Subcutaneous abdominal adipose tissue (tissue), 5 donors: Measurements from ENCODE around the gene BCAS4.
"Not testable (repeated sequence)": the region's sequence is repeated elsewhere in the genome, so short reads cannot be mapped to it uniquely, and the experiment has no call there.

ENCODE experiments used
- H3K27ac ChIP-seq: one replicate; pipeline ENCODE4 v1.7.0; 2013; ENCODE audit warnings: low read depth, mild to moderate bottlenecking, inconsistent platforms, low read length, moderate library complexity
- H3K27me3 ChIP-seq, 5 donors: one replicate each; pipeline ENCODE4 v1.7.0; 2013; ENCODE audit warnings: low read length in 5 of 5, inconsistent platforms in 1 of 5; ENCODE audit not compliant: control insufficient read depth in 5 of 5, insufficient read depth in 4 of 5
- H3K36me3 ChIP-seq, 5 donors: one replicate each; pipeline ENCODE4 v1.7.0; 2013; ENCODE audit warnings: low read length in 5 of 5; ENCODE audit not compliant: control insufficient read depth in 5 of 5, insufficient read depth in 5 of 5
- H3K4me1 ChIP-seq, 5 donors: one replicate each; pipeline ENCODE4 v1.7.0; 2013; ENCODE audit warnings: low read length in 5 of 5, mild to moderate bottlenecking in 3 of 5, moderate library complexity in 1 of 5; ENCODE audit not compliant: control insufficient read depth in 5 of 5, insufficient read depth in 5 of 5
- H3K4me3 ChIP-seq, 5 donors: one replicate each; pipeline ENCODE4 v1.7.0; 2013; ENCODE audit warnings: low read length in 5 of 5, low read depth in 1 of 5
- H3K9ac ChIP-seq, 5 donors: one replicate each; pipeline ENCODE4 v1.7.0; 2013; ENCODE audit warnings: low read length in 5 of 5, mild to moderate bottlenecking in 4 of 5, moderate library complexity in 3 of 5
- H3K9me3 ChIP-seq, 5 donors: one replicate each; pipeline ENCODE4 v1.7.0; 2013; ENCODE audit warnings: low read length in 5 of 5; ENCODE audit not compliant: control insufficient read depth in 5 of 5
- donor health status: healthy.
- donor health status: healthy.
- donor health status: healthy.
- donor health status: healthy.
- donor health status: healthy.

BCAS4 gene

GRCh38 chr20:50874758-50875665 is 80.2 kb downstream of the BCAS4 start:
- Histone ChIP-seq H3K4me3 (no peak overlapping the region), H3K36me3 (no peaks in the 10 kb centered on the region), H3K27me3 (no peaks in the 10 kb centered on the region), H3K4me1 (peaks cover 0 to 4% (median 0%) of the 10 kb centered on the region in 5 donors), H3K9ac (no peak overlapping the region), H3K9me3 (no peaks in the 10 kb centered on the region), H3K27ac (no peak overlapping the region)

DNA sequence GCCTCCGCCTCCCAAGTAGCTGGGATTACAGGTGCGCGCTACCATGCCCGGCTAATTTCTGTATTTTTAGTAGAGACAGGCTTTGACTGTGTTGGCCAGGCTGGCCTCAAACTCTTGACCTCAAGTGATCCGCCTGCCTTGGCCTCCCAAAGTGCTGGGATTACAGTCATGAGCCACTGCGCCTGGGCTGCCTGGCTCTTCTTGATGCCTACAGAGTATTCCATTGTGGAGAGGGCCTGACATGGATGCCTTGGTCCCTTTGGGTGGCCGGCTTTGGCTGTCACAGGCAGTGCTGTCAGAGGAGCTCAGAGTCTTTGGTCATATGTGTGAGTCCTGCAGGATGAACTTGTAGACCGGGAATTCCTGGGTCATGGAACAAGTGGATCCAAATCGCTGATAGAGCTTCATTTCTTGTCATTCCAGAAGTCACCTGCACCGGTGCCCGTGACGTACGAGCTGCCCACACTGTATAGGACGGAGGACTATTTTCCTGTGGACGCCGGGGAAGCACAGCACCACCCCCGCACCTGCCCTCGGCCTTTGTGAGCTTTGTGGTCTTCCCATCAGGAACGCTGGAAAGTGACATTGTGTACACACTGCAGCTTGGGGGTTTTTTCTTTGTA is 81.3 kb downstream of the BCAS4 start:
- Histone ChIP-seq H3K27me3 (no peaks in the 10 kb centered on the region), H3K27ac (no peak overlapping the region), H3K4me3 (no peak overlapping the region), H3K9ac (no peak overlapping the region), H3K4me1 (peaks cover 0 to 4% (median 0%) of the 10 kb centered on the region in 5 donors), H3K36me3 (no peaks in the 10 kb centered on the region), H3K9me3 (no peaks in the 10 kb centered on the region)

DNA sequence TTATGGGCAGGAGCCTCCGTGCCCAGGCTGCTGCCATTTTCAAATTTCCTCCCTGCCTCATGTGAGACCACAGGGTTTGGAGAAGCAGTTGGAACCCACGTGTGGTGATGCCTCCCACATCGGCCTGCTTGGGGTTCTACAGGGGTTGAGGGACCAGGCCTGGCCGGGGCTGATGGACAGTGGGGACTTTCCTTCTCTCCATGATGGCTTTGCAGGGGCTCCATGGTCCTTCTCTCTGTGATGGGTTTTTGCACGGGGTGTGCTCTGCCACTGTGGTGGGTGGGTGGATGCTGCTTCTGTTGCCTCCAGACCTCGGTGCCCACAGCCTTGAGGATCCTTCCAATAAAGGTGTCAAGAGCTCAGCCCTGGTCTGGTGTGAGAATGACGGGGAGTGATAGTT is 82.0 kb downstream of the BCAS4 start:
- Histone ChIP-seq H3K4me1 (peaks cover 0 to 4% (median 0%) of the 10 kb centered on the region in 5 donors), H3K36me3 (no peaks in the 10 kb centered on the region), H3K27ac (no peak overlapping the region), H3K27me3 (no peaks in the 10 kb centered on the region), H3K9me3 (no peaks in the 10 kb centered on the region), H3K9ac (no peak overlapping the region), H3K4me3 (no peak overlapping the region)

GRCh38 chr20:50877232-50877743 is 82.4 kb downstream of the BCAS4 start:
- Histone ChIP-seq H3K36me3 (no peaks in the 10 kb centered on the region), H3K27ac (no peak overlapping the region), H3K4me1 (peaks cover 0 to 4% (median 0%) of the 10 kb centered on the region in 5 donors), H3K4me3 (no peak overlapping the region), H3K27me3 (no peaks in the 10 kb centered on the region), H3K9me3 (no peaks in the 10 kb centered on the region), H3K9ac (no peak overlapping the region)

DNA sequence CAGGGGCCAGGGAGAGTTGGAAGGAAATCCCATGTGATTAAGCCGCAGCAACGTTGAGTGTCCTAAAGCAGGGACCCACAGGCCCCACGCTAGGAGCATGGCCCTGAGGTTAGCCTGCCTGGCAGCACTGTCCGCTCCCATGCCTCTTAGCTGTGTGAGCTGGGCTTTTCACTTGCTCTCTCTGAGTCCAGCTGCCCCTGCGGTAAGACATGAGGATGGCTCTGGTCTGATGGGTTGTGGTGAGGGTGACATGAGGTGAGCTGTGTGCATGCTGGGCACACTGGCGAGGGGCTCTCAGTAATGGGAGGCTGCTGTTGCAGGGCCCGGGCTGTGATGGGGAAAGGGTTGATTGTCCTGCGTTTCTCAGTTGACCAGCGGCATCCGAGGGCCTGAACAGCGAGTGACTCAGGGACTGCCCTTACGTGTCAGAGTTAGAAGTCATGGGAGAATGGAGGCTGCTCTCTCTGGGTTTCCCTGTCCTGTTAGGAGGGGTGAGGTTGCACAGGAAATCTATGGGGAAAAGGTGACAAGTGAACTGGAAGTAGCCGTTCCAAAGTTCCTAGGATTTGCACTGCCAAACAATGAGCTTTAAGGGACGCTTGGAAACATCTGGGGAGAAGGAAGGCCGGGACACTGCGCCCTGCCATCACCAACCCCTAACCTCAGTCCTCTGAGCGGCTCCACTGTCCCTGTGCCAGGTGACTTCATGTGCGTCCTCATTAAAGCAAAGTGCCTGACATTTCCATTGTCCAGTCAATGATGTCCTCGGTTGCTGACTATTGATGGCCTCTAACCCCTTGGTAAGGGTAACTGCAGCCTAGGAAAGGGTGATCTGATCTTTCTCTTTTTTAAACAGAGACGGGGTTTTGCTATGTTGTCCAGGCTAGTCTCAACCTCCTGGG is 85.0 kb downstream of the BCAS4 start:
- H3K27ac ChIP-seq = no peak overlapping the region
- H3K27me3 ChIP-seq = no peaks in the 10 kb centered on the region
- no peaks in the 10 kb centered on the region for H3K9me3 ChIP-seq
- H3K36me3 ChIP-seq = no peaks in the 10 kb centered on the region
- H3K9ac ChIP-seq = no peak overlapping the region
- H3K4me3 ChIP-seq = no peak overlapping the region
- H3K4me1 ChIP-seq = no peaks in the 10 kb centered on the region

- H3K9ac ChIP-seq, H3K4me1 ChIP-seq, H3K4me3 ChIP-seq, H3K27ac ChIP-seq, H3K9me3 ChIP-seq, H3K36me3 ChIP-seq, H3K27me3 ChIP-seq: not testable (repeated sequence)
Observed at GRCh38 chr20:50881759-50882424, 87.0 kb downstream of the BCAS4 start.

GRCh38 chr20:50883856-50884255 is 89.0 kb downstream of the BCAS4 start:
- no peaks in the 10 kb centered on the region for H3K4me1 ChIP-seq

DNA sequence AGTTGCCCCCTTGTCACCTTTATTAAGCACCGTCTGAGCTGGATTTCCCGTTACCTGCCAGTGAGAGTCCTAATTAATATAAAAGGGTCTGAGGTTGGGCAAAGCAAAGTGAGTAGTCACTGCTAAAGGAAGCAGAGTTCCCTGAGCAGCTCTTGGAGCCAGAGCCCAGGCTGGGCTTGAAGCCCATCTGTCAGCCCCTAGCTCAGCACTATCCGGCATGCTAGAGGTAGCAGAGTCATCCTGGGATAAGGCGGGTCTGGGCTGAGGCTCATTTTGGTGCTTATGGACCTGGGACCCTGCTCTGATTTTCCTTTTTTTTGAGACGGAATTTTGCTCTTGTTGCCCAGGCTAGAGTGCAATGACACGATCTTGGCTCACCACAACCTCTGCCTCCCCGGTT is 90.2 kb downstream of the BCAS4 start:
- Histone ChIP-seq H3K9me3 (no peaks in the 10 kb centered on the region), H3K36me3 (peaks cover 5 to 21% (median 19%) of the 10 kb centered on the region in 5 donors), H3K4me1 (no peaks in the 10 kb centered on the region), H3K27me3 (no peaks in the 10 kb centered on the region), H3K4me3 (no peak overlapping the region), H3K27ac (no peak overlapping the region), H3K9ac (no peak overlapping the region)

More at GRCh38 chr20:50883856-50884255, 89.0 kb downstream of the BCAS4 start:
- Histone ChIP-seq H3K9me3 (no peaks in the 10 kb centered on the region), H3K4me3 (no peak overlapping the region), H3K9ac (no peak overlapping the region), H3K27me3 (no peaks in the 10 kb centered on the region), H3K36me3 (peaks cover 0 to 12% (median 10%) of the 10 kb centered on the region in 5 donors), H3K27ac (no peak overlapping the region)

DNA sequence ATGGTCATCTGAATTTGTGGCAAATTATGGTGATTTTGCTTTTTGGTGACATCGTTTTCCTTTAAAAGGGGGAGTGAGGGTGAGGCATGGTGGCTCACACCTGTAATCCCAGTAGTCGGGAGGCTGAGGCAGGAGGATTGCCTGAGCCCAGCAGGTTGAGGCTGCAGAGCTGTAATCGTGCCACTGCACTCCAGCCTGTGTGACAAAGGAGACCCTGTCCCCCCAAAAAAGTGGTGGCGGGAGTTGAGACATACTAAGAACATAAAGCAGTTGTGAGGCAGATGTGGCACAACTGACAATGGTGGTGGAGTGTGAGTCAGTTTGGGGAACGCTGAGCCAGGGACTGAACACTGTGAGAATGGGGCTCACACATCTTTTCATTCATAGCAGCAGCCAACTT is 90.9 kb downstream of the BCAS4 start:
- no peaks in the 10 kb centered on the region for H3K9me3 ChIP-seq

More for the DNA sequence above, 90.9 kb downstream of the BCAS4 start:
- Histone ChIP-seq H3K27me3 (no peaks in the 10 kb centered on the region), H3K4me3 (no peak overlapping the region), H3K36me3 (peaks cover 8 to 27% (median 20%) of the 10 kb centered on the region in 5 donors), H3K4me1 (no peaks in the 10 kb centered on the region), H3K27ac (no peak overlapping the region), H3K9ac (no peak overlapping the region)
